HG03558 (cell line): ENCODE results near the gene ZNF771.
"Not testable (repeated sequence)": the region's sequence is repeated elsewhere in the genome, so short reads cannot be mapped to it uniquely, and the experiment has no call there.

Experiments used
- ATAC-seq: cut with Tn5 transposase; IDR thresholded peaks from one replicate; pipeline ENCODE4 v1.9.1; 2021; ENCODE audit warnings: moderate number of reproducible peaks; ENCODE audit not compliant: unreplicated experiment; ENCODE audit errors: extremely low read depth

ZNF771 gene

DNA sequence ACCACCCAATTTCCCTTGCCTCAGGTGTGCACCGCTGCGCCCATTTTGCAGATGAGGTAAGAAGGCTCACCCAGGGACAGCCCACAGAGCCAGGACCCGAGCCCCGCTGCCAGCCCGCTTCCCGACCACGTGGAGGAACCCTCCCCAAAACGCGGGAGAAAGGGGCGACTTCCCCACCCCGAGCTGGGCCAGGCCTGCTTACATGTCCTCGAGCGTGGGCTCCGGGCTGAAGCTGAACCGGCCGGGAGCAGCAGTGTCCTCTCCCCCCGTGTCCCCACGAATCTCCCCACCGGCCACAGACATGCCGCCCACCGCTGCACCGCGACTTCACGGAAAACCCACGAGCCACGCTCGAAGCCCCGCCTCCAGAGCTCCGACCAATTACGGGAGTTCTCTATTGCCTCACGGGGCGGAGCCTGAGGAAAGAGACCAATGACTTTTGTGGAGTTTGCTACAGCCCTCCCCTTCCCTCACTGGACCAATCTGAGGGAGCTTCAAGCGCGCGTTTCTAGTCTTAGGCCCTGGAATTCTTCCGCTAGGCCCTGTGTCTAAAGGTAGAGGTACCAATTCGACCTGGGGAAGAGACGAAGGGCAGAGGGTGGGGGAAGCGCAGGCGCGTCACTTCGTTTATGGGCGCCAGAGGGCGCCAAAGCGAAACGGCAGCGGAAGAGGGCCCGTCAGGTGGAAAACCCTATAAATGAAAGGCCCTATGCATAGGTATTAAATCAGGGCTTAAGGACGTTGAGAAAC, 22.4 kb downstream of the ZNF771 start, which contains the start of gene DCTPP1:
DCTPP1 (minus strand) TSS at position 353 of the 750 bp plus-strand sequence; CDS start at position 303, 50 bp downstream.
- peak; percentile 74 for ATAC-seq

DNA sequence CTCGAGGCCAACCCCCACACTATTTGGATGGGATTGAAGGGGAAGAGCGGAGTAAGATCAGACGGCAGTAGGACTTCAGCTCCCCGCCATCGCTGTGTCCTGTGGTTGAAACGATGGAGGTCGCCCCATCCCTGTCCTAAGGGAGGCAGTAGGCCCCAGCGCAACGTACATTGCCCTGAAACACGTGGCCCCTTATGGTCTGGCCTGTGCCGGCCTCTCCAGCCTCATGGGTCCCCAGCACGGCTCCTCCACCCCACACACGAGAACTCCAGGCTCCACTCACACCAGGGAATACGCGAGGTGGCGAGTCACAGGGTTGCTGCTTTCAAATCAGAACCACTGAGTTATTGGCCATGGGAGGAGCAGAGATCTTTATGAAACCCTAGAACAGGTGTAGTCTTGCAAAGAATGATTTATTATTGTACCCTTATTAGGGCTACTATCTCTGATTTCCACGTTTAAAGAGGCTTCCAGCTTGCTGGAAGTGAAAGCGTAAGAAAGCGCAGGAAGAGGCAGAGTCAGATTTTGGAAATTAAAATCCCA, 23.1 kb downstream of the ZNF771 start:
- no peak for ATAC-seq

DNA sequence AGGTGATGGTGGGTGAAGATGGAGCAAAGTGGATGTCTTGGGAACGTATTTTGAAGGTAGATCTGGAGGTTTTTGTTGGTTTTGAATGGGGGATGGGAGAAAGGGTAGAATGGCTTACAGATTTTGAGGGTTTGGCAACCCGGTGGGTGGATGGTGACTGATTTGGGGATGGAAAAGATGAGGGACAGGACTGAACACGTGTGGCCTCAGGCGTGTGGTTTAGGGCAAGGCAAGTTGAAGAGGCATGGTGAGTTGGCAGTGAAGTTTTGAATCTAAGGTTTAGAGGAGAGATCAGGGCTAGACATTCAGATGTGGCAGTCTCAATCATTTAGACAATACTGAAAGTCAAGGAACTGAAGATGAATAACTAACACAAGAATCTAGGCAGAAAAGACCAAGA, 27.4 kb downstream of the ZNF771 start:
- ATAC-seq: no peak

- ATAC-seq: no peak
These were observed 30.2 kb downstream of the ZNF771 start for GRCh38 chr16:30437511-30438046.

DNA sequence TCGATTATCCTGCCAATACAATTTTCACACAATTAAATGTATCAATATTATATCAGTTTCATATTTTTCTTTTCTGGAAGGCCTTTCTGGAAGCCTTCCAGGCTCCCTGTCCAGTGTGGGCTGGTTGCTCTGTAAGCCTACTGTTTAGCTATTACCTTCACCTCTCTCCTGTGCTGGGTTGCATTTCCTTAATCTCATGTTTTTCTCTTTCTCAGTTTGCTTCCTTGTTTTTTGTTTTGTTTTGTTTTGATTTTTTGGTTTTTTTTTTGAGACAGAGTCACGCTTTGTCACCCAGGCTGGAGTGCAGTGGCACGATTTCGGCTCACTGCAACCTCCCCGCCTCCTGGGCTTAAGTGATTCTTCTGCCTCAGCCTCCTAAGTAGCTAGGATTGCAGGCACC, 31.4 kb downstream of the ZNF771 start:
- ATAC-seq: no peak

- ATAC-seq: no peak
These were observed 32.4 kb downstream of the ZNF771 start for GRCh38 chr16:30439720-30440348.

DNA sequence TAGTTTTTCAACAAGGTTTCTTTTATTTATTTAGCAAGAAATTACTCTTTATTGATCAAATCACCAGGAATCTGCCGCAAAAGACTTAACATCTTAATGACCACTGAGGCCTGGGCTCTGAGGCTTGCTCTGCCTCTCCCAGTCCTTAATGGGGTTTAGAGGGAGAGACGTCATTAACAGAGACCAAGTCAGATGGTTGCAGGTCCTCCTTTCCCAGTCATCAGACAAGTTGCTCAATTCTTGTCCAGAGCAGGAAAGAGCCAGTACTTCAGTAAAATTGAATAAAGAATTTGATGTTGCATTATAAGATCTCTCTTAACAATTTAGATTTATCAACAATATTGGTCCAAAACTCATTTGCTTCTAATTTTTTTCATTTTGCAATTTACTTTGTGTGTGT, 36.2 kb downstream of the ZNF771 start:
- no peak for ATAC-seq

- ATAC-seq: no peak
These were observed 37.1 kb downstream of the ZNF771 start for GRCh38 chr16:30444231-30445148.

- ATAC-seq: no peak
These were observed 37.7 kb downstream of the ZNF771 start for GRCh38 chr16:30445149-30445407.

- no peak for ATAC-seq
These were observed 38.2 kb downstream of the ZNF771 start, which contains the start of gene SEPHS2 for GRCh38 chr16:30445408-30446202. SEPHS2 (minus strand) TSS chr16:30445874; CDS start chr16:30445727, 147 bp downstream.

DNA sequence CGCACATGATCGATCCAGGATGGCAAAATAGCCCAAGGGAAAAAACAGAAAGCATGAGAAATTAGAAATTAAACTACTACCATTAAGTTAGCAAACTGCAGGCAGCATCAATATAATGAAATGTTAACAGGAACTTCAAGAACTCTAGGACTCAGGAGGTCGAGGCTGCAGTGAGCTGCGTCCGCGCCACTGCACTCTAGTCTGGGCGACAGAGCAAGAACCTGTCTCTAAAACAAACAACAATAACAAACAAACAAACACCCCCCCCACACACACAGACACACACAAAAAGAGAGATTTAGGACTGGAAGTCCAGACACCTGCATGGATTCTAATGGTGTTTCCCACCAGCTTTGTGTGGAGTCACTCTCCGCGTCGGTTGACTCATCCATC, 38.8 kb downstream of the ZNF771 start:
- no peak for ATAC-seq

DNA sequence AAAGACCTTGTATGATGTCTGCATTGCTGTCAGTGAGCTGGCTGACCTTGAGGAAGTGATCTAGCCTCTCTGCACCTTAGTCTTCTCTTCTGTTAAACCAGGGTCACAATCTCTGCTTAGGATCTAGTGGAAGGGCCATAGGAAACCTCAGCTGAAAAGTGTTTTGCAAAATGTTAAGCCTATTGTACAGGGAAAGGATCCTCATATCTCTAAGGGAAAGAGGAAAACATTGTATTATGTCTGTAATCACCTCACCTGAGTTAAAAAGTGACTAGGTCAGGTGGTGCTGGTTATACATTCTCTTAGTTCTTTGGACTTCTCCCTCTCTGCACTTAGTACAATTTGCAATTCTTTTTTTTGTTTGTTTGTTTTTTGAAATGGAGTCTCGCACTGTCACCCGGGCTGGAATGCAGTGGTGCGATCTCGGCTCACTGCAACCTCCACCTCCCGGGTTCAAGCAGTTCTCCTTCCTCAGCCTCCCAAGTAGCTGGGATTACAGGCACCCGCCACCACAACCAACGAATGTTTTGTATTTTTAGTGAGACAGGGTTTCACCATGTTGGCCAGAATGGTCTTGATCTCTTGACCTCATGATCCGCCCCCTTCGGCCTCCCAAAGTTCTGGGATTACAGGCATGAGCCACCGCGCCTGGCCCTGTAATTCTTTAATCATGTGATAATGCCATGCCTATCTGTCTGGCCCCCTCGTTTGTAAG, 40.3 kb downstream of the ZNF771 start:
- no peak for ATAC-seq

DNA sequence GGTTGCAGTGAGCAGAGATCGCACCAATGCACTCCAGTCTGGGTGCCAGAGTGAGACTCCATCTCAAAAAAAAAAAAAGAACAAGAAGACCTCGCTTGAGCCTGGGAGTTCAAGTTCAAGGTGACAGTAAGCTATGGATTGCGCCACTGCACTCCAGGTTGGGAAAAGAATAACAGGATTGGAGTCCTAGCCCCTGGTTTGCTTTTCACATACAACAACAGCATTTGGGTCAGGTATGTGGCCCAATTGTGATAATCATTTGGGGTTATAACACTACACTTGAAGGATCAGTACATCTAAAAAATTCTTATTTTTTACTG, 41.7 kb downstream of the ZNF771 start:
- ATAC-seq: no peak

GRCh38 chr16:30452709-30453580, 45.5 kb downstream of the ZNF771 start:
- ATAC-seq: not testable (repeated sequence)

DNA sequence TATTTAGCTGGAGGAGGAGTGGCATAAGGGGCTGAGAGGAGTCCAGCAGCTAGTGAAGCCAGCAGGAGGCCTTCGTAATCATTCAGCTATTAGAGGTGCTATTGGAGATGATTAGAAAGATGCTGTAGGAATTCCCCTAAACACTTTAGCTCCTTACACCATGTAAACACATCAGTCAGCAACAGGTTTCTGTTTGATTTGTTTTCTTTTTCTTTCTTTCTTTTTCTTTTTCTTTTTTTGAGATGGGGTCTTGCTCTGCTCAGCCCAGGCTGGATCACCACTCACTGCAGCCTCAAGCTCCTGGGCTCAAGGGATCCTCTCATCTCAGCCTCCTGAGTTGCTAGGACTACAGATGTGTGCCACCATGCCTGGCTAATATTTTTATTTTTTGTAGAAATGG, 48.9 kb downstream of the ZNF771 start:
- ATAC-seq: no peak

- no peak for ATAC-seq
These were observed 49.9 kb downstream of the ZNF771 start for GRCh38 chr16:30457256-30457655.

DNA sequence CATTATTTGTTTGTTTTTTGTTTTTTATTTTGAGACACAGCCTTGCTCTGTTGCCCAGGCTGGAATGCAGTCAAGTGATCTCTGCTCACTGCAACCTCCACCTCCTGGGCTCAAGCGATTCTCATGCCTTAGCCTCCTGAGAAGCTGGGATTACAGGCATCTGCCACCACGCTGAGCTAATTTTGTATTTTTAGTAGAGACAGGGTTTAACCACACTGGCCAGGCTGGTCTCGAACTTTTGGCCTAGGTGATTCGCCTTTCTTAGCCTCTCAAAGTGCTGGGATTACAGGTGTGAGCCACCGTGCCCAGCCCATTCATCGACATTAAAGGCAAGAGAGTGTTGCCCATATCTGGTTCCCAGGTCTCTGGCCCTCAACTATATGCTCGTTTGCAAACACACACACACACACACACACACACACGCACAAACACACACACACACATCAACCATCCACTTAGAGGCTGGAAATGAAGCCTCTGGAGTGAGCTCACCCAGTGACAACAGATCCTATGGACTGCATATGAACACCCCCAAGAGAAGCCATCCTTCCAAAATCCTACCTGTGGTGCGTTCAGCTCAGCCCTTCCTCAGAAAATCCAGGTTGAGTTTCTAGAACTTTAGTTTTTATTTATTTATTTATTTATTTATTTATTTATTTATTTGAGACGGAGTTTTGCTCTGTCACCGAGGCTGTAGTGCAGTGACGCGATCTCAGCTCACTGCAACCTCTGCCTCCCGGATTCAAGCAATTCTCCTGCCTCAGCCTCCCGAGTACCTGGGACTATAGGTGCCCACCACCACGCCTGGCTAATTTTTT, 50.5 kb downstream of the ZNF771 start:
- no peak for ATAC-seq
